Right lobe of liver (tissue), 6 donors: ENCODE measurements around the gene B3GALT4. TPM values are rescaled to one million over a fixed set of nuclear protein-coding genes. Genes with fewer than 3 reads are reported as not detected.
A peak's percentile ranks its signal among the peaks of the same experiment; 100 is the strongest.

Experiments
- ATAC-seq, 4 donors: fragments of 200-7000 bp; cut with Tn5 transposase; one replicate each; pipeline ENCODE4 v1.9.1; 2020; ENCODE audit warnings: mild to moderate bottlenecking in 4 of 4, moderate library complexity in 4 of 4
- DNase-seq, 3 donors: peaks; one replicate each; pipeline ENCODE4 v3.0.0-alpha.2; 2020
- H3K27ac ChIP-seq, 3 donors: fragments of 200-600 bp; one replicate each; pipeline ENCODE4 v1.8.0; 2022
- H3K27me3 ChIP-seq, 2 donors: fragments of 200-600 bp; one replicate each; pipeline ENCODE4 v1.8.0; 2022
- H3K36me3 ChIP-seq, 4 donors: fragments of 200-600 bp; sonication (generic) in 1 of 4; one replicate each; pipeline versions ENCODE4 v1.5.1 to v1.8.0; 2017 to 2022; ENCODE audit warnings: control low read depth in 1 of 4
- H3K4me1 ChIP-seq, 4 donors: fragments of 200-600 bp; sonication (generic) in 1 of 4; one replicate each; pipeline versions ENCODE4 v1.5.1 to v1.8.0; 2017 to 2022; ENCODE audit warnings: control low read depth in 1 of 4
- H3K4me3 ChIP-seq, 3 donors: fragments of 200-600 bp; one replicate each; pipeline ENCODE4 v1.8.0; 2022
- H3K9me3 ChIP-seq, 4 donors: fragments of 200-600 bp; sonication (generic) in 1 of 4; one replicate each; pipeline versions ENCODE4 v1.5.1 to v1.8.0; 2017 to 2022; ENCODE audit warnings: control low read depth in 1 of 4
- CTCF ChIP-seq, 4 donors: fragments of 200-600 bp in 3 of 4; fragments of 450-650 bp in 1 of 4; IDR thresholded peaks; one replicate each; pipeline versions ENCODE4 v1.5.1 to v1.8.0; 2016 to 2022; ENCODE audit warnings: antibody characterized with exemption in 4 of 4, mild to moderate bottlenecking in 2 of 4
- POLR2A ChIP-seq: fragments of 450-650 bp; IDR thresholded peaks from one replicate; pipeline ENCODE4 v1.6.1; 2017; ENCODE audit warnings: antibody characterized with exemption, mild to moderate bottlenecking
- WGBS: methylation state at CpG from one replicate; pipeline ENCODE4 v1.1.6; 2018; ENCODE audit warnings: low coverage, low lambda C conversion rate; ENCODE audit not compliant: insufficient coverage; ENCODE audit errors: missing lambda C conversion rate; 5-methylcytosine and 5-hydroxymethylcytosine counted together
- intact Hi-C, 2 donors: fragments of 100-400 bp; cut with DNase I; formaldehyde crosslinking; loops; one replicate each; pipeline versions ENCODE4 v1.11.2 to v1.14.1; 2022
- total RNA-seq, 6 experiments: library from RNA; depleted of rRNA in 2 of 6; stranded (reverse); fragments of >200 nt in 2 of 6; fragmentation: NEBNext Ultra II Directional in 3 of 6; extraction: Animal tissue kit (Norgen Biotek cat#: 25700) in 3 of 6; gene quantifications; one replicate each; pipeline versions ENCODE4 v1.1.0 to v1.2.4, GENCODE V29; 2016 to 2023
- donor health status: DM: no; HTN: yes; CAD: no.
- donor health status: DM: no; HTN: no; CAD: no.
- donor health status: DM: no; HTN: no; CAD: no.
- donor health status: DM: no; HTN: yes; CAD: no.
- donor health status: DM: no; HTN: yes; CAD: no.

B3GALT4 gene
- total RNA-seq, 6 experiments from 2014 or later: 0.79 to 1.7 (median 1.4) TPM

DNA sequence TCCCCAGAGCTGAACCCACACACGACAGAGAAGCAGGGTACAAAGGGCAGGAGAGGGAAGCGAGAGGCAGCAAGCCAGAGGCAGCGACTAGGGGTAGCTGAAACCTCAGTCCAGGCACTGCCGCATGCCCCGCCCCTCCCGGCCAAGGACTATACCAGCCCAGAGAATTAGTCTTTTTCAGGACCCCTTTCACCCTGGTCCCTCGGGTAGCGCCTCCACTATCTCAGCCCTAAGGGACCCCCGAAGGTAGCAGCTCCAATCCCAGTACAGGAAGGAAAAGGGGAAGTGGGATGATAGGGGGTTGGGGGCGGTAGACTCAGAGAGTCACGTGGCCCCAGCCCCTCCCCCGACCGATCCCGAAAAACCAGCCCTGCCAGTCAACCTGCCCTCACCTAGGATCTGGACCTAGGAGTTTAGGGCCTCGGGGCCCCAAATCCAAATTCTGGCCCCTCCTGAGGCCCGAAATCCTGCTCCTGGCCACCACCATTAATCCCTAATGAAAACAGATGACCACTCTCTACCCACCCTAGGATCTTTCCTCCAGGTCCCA, 20.6 kb downstream of the B3GALT4 start:
- peaks cover 0 to 21% (median 4%) of the 10 kb centered on the region in 4 donors for H3K4me1 ChIP-seq
- intact Hi-C loops: no loop called here
- peak overlapping the region; percentile 64 to 97 (median 93) for H3K27ac ChIP-seq
- H3K36me3 ChIP-seq: peaks cover 0 to 25% (median under 1%) of the 10 kb centered on the region in 4 donors
- DNase-seq (peak in 2 of 3 donors; percentile 73 to 80), ATAC-seq (peak; percentile 26 to 49 (median 38))
- H3K9me3 ChIP-seq: no peaks in the 10 kb centered on the region
- H3K27me3 ChIP-seq: no peaks in the 10 kb centered on the region
- WGBS: 0% methylated on average over 6 of the region's 16 CpGs
- no peak for TF ChIP-seq POLR2A
- no peak for TF ChIP-seq CTCF (IDR thresholded peaks at IDR 0.05)
- peak overlapping the region; percentile 67 to 95 (median 84) for H3K4me3 ChIP-seq

- H3K4me1 ChIP-seq: peaks cover 0 to 21% (median 4%) of the 10 kb centered on the region in 4 donors
- ATAC-seq: peak; percentile 50 to 67 (median 63)
- peaks cover 0 to 23% (median 0%) of the 10 kb centered on the region in 4 donors for H3K36me3 ChIP-seq
- peak overlapping the region; percentile 67 to 95 (median 84) for H3K4me3 ChIP-seq
- WGBS: 4% methylated on average over 29 of the region's 42 CpGs
- H3K27ac ChIP-seq: peak overlapping the region; percentile 75 to 97 (median 93)
- TF ChIP-seq CTCF (IDR thresholded peaks at IDR 0.05) (no peak), POLR2A (no peak)
- no peaks in the 10 kb centered on the region for H3K9me3 ChIP-seq
- no peaks in the 10 kb centered on the region for H3K27me3 ChIP-seq
- intact Hi-C loops: no loop called here
- DNase-seq: peak; percentile 65 to 86 (median 73)
Measured at GRCh38 chr6:33297956-33298772, 21.2 kb downstream of the B3GALT4 start.

DNA sequence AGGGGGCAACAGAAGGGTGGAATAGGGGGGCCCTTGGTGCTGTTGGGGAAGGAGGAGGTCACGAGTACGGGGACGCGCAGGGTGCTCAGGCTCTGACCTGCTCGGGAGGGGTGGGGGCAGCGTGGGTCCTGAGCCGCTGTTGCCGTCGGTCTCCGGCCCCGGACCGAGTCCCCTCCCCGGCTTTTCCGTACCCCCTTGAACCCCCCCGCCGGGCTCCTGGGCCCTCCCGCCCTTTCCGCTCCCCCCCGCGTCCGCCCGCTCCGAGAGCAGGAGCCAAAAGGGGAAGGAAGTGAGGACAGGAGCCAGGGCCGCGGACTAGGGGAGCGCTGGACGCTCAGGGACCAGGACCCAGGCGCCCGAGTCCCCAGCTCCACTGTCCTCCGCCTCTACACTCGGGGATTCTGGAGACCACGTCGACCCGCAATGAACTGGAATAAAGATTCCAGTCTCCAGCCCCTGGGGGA, 21.9 kb downstream of the B3GALT4 start, which contains the start of gene RGL2:
Gene RGL2, minus strand, starts transcription at position 170 of the 464 bp plus-strand sequence. CDS start 332 bp downstream, outside the sequence.
- intact Hi-C loops: no loop called here
- Histone ChIP-seq H3K36me3 (peaks cover 0 to 25% (median 0%) of the 10 kb centered on the region in 4 donors), H3K27me3 (no peaks in the 10 kb centered on the region), H3K4me3 (peak within 1 kb of the TSS; percentile 67 to 95 (median 84)), H3K4me1 (peaks cover 0 to 21% (median 4%) of the 10 kb centered on the region in 4 donors), H3K9me3 (no peaks in the 10 kb centered on the region), H3K27ac (peak within 1 kb of the TSS; percentile 75 to 97 (median 93))
- 0% methylated on average over 17 of the region's 34 CpGs for WGBS
- ATAC-seq (peak; percentile 51 to 66 (median 58)), DNase-seq (peak; percentile 85 to 91 (median 91))
- no peak for TF ChIP-seq CTCF (IDR thresholded peaks at IDR 0.05)
- no peak for TF ChIP-seq POLR2A

- peaks cover 0 to 21% (median 4%) of the 10 kb centered on the region in 4 donors for H3K4me1 ChIP-seq
- no peaks in the 10 kb centered on the region for H3K27me3 ChIP-seq
- DNase-seq: peak; percentile 92 to 93 (median 92)
- H3K9me3 ChIP-seq: no peaks in the 10 kb centered on the region
- intact Hi-C loops: no loop called here
- TF ChIP-seq CTCF (IDR thresholded peaks at IDR 0.05) (peak; percentile 60 to 81 (median 74)), POLR2A (peak; percentile 79)
- peaks cover 0 to 31% (median 2%) of the 10 kb centered on the region in 4 donors for H3K36me3 ChIP-seq
- peak overlapping the region; percentile 75 to 97 (median 93) for H3K27ac ChIP-seq
- under 1% methylated on average over 25 of the region's 54 CpGs for WGBS
- peak; percentile 71 to 80 (median 79) for ATAC-seq
- peak overlapping the region; percentile 67 to 95 (median 84) for H3K4me3 ChIP-seq
Measured at GRCh38 chr6:33299237-33299944, 22.5 kb downstream of the B3GALT4 start.
